HPDE6-E6E7 (cell line): ENCODE results near the gene MAS1L.

Experiments
- DNase-seq: peaks from one replicate; pipeline ENCODE4 v3.0.0; 2011; ENCODE audit warnings: missing footprints; ENCODE audit errors: extremely low spot score

The MAS1L gene

GRCh38 chr6:29487660-29488059 is at the start of gene MAS1L:
TSS of gene MAS1L (minus strand) at chr6:29487956. CDS start at chr6:29487902, 54 bp downstream.
- DNase-seq, result no peak

- no peak for DNase-seq
Observed at GRCh38 chr6:29532320-29532951, 44.7 kb upstream of the MAS1L start.

- no peak for DNase-seq
Observed at GRCh38 chr6:29531668-29532067, 43.9 kb upstream of the MAS1L start.

- DNase-seq, result no peak
Observed at GRCh38 chr6:29530671-29531310, 43.0 kb upstream of the MAS1L start.

GRCh38 chr6:29529956-29530355 is 42.2 kb upstream of the MAS1L start:
- no peak for DNase-seq

GRCh38 chr6:29528988-29529560 is 41.3 kb upstream of the MAS1L start:
- DNase-seq, result no peak

GRCh38 chr6:29528300-29528931 is 40.7 kb upstream of the MAS1L start:
- DNase-seq, result no peak

GRCh38 chr6:29527564-29527963 is 39.8 kb upstream of the MAS1L start:
- no peak for DNase-seq

- no peak for DNase-seq
Observed at GRCh38 chr6:29527126-29527525, 39.4 kb upstream of the MAS1L start.

GRCh38 chr6:29525311-29525639 is 37.5 kb upstream of the MAS1L start:
- no peak for DNase-seq

- DNase-seq, result no peak
Observed at GRCh38 chr6:29524444-29525310, 36.9 kb upstream of the MAS1L start.

- no peak for DNase-seq
Observed at GRCh38 chr6:29524044-29524443, 36.3 kb upstream of the MAS1L start.

GRCh38 chr6:29522227-29522626 is 34.5 kb upstream of the MAS1L start:
- no peak for DNase-seq

GRCh38 chr6:29521006-29521680 is 33.4 kb upstream of the MAS1L start:
- DNase-seq, result no peak

GRCh38 chr6:29520232-29520631 is 32.5 kb upstream of the MAS1L start:
- DNase-seq, result no peak

- no peak for DNase-seq
Observed at GRCh38 chr6:29519291-29520010, 31.7 kb upstream of the MAS1L start.

- no peak for DNase-seq
Observed at GRCh38 chr6:29517728-29518440, 30.1 kb upstream of the MAS1L start.

GRCh38 chr6:29517245-29517644 is 29.5 kb upstream of the MAS1L start:
- DNase-seq, result no peak

GRCh38 chr6:29516108-29516507 is 28.4 kb upstream of the MAS1L start:
- peak; percentile 39 for DNase-seq

- no peak for DNase-seq
Observed at GRCh38 chr6:29510746-29511300, 23.1 kb upstream of the MAS1L start.
